SH-SY5Y (cell line): ENCODE data around the gene TMUB2.

ENCODE experiments used
- GATA2 ChIP-seq: IDR thresholded peaks from 2 replicates; pipeline ENCODE4 v1.6.1; 2011; ENCODE audit warnings: mild to moderate bottlenecking, low read depth, low read length
- GATA3 ChIP-seq: IDR thresholded peaks from 2 replicates; pipeline ENCODE4 v1.6.1; 2011; ENCODE audit warnings: low read depth, mild to moderate bottlenecking, low read length, moderate library complexity

- TF ChIP-seq GATA3 (no peak), GATA2 (no peak)
Observed at GRCh38 chr17:44219616-44220212, 32.9 kb downstream of the TMUB2 start, which contains the start of gene UBTF.
